AG04449 (cell line): ENCODE data around the gene PFKP.

ENCODE experiments used
- CTCF ChIA-PET: fragments of 350-600 bp; formaldehyde crosslinking; extraction: SDS; loops from one replicate; lab custom pipeline; 2021; ENCODE audit warnings: antibody characterized with exemption; lab: Yijun Ruan, JAX
- POLR2A ChIA-PET: fragments of 400-600, 350-600 bp; formaldehyde crosslinking; extraction: SDS; loops from one replicate; lab custom pipeline; 2020; ENCODE audit warnings: antibody characterized with exemption, inconsistent platforms; lab: Yijun Ruan, JAX
- DNase-seq: peaks from one replicate; pipeline ENCODE4 v3.0.0-alpha.2; 2010; ENCODE audit warnings: low read depth, low spot score
- H3K4me3 ChIP-seq: 2 replicates; pipeline ENCODE4 v1.5.1; 2011; ENCODE audit warnings: low read depth, mild to moderate bottlenecking, control low read depth, low read length
- CTCF ChIP-seq: IDR thresholded peaks from one replicate; pipeline ENCODE4 v1.5.1; 2011; ENCODE audit warnings: mild to moderate bottlenecking, moderate library complexity, low read length, control low read depth, inconsistent platforms; ENCODE audit not compliant: insufficient read depth; ENCODE audit errors: missing control alignments

The PFKP gene

GRCh38 chr10:3122486-3123205 is 55.3 kb downstream of the PFKP start:
- H3K4me3 ChIP-seq = no peak overlapping the region
- no peak for TF ChIP-seq CTCF
- ChIA-PET POLR2A (no interaction called here), CTCF (interaction anchor here (1.3 to 1.4 kb wide), 2 partner anchors 11 to 39 kb away, joined by 3 to 4 read pairs; no protein-coding TSS in a partner anchor)
- DNase-seq = no peak

- ChIA-PET POLR2A (no interaction called here), CTCF (no interaction called here)
- no peak for TF ChIP-seq CTCF
- no peak overlapping the region for H3K4me3 ChIP-seq
- no peak for DNase-seq
These were observed 56.4 kb downstream of the PFKP start for GRCh38 chr10:3123571-3124411.

- no peak for DNase-seq
- ChIA-PET POLR2A (no interaction called here), CTCF (no interaction called here)
- no peak overlapping the region for H3K4me3 ChIP-seq
- no peak for TF ChIP-seq CTCF
These were observed 57.2 kb downstream of the PFKP start for GRCh38 chr10:3124412-3125175.

- H3K4me3 ChIP-seq = no peak overlapping the region
- DNase-seq = no peak
- CTCF ChIA-PET = no interaction called here
- POLR2A ChIA-PET = no interaction called here
- no peak for TF ChIP-seq CTCF
These were observed 58.3 kb downstream of the PFKP start for GRCh38 chr10:3125527-3126170.

- DNase-seq = no peak
- ChIA-PET CTCF (no interaction called here), POLR2A (no interaction called here)
- no peak for TF ChIP-seq CTCF
- H3K4me3 ChIP-seq = no peak overlapping the region
These were observed 58.9 kb downstream of the PFKP start for GRCh38 chr10:3126249-3126648.
